HepG2 (cell line): ENCODE data around the gene FARSB. TPM values are rescaled to one million over a fixed set of nuclear protein-coding genes. Genes with fewer than 3 reads are reported as not detected.

ENCODE experiments used
- ATAC-seq: fragments of 200-7000 bp; cut with Tn5 transposase; 3 replicates; pipeline ENCODE4 v1.9.1; 2020; ENCODE audit warnings: mild to moderate bottlenecking, moderate library complexity
- BruUV-seq: library from RNA; stranded (reverse); fragments of 400-500 nt; replicated peaks from 2 replicates; lab custom pipeline; 2021; lab: Mats Ljungman, UMichigan
- CTCF ChIA-PET: fragments of 300-600 bp; formaldehyde crosslinking; extraction: SDS; loops from one replicate; lab custom pipeline; 2021; ENCODE audit warnings: low total read pairs, inconsistent platforms, low intra/inter-chr PET ratio; lab: Yijun Ruan, JAX
- POLR2A ChIA-PET: fragments of 350-600 bp; sonication (Branson Sonifier 250); formaldehyde crosslinking; loops from one replicate; lab custom pipeline; 2020; ENCODE audit warnings: antibody characterized with exemption, inconsistent platforms; lab: Yijun Ruan, JAX
- DNase-seq: peaks from one replicate; pipeline ENCODE4 v3.0.0-alpha.2; 2015; ENCODE audit warnings: low spot score
- FAIRE-seq: peaks from 3 replicates; lab custom pipeline; 2011; peaks lifted over from hg19 to GRCh38; lab: Jason Lieb, UNC
- H2AFZ ChIP-seq: one replicate; pipeline ENCODE4 v1.6.1; 2011; ENCODE audit warnings: low read length, inconsistent platforms
- H3K27ac ChIP-seq: fragments of 300-600 bp; 3 replicates; pipeline ENCODE4 v1.8.0; 2011; ENCODE audit warnings: mixed run types, mild to moderate bottlenecking, mixed read lengths, low read length, inconsistent platforms; ENCODE audit not compliant: insufficient read depth; ENCODE audit errors: extremely low read length
- H3K27me3 ChIP-seq, 2 experiments: fragments of 200-600 bp in 1 of 2; 2 replicates in 1 of 2; 3 replicates in 1 of 2; pipeline versions ENCODE4 v1.6.0 to v1.8.0; 2011; ENCODE audit warnings: low read length in 2 of 2, mild to moderate bottlenecking in 2 of 2, moderate library complexity in 2 of 2, inconsistent platforms in 1 of 2; ENCODE audit not compliant: insufficient read depth in 2 of 2, control insufficient read depth in 1 of 2
- H3K36me3 ChIP-seq, 2 experiments: fragments of 200-600 bp in 1 of 2; replicated peaks in 1 of 2; 2 replicates in 1 of 2; 3 replicates in 1 of 2; pipeline versions ENCODE4 v1.5.1 to v1.8.0; 2011; ENCODE audit warnings: low read length in 2 of 2, inconsistent platforms in 1 of 2; ENCODE audit not compliant: insufficient read depth in 2 of 2, control insufficient read depth in 1 of 2
- H3K4me1 ChIP-seq: 2 replicates; pipeline ENCODE4 v1.5.1; 2012; ENCODE audit warnings: low read length, inconsistent platforms; ENCODE audit not compliant: insufficient read depth
- H3K4me2 ChIP-seq: 2 replicates; pipeline ENCODE4 v1.6.0; 2011; ENCODE audit warnings: low read depth, low read length, inconsistent platforms
- H3K4me3 ChIP-seq, 3 experiments: fragments of 200-600 bp in 1 of 3; sonication (generic), shearing (Covaris generic) in 1 of 3; replicated peaks in 1 of 3; 2 replicates each; pipeline ENCODE4 v1.5.1; 2011 to 2016; ENCODE audit warnings: low read length in 3 of 3, inconsistent platforms in 2 of 3, low read depth in 2 of 3, mild to moderate bottlenecking in 2 of 3, control low read depth in 1 of 3, mixed read lengths in 1 of 3; ENCODE audit not compliant: insufficient read depth in 1 of 3
- H3K79me2 ChIP-seq: one replicate; pipeline ENCODE4 v1.6.1; 2011; ENCODE audit warnings: low read length, inconsistent platforms; ENCODE audit not compliant: insufficient read depth
- H3K9ac ChIP-seq: 2 replicates; pipeline ENCODE4 v1.6.0; 2011; ENCODE audit warnings: mild to moderate bottlenecking, low read depth, low read length, inconsistent platforms; ENCODE audit not compliant: insufficient read depth
- H3K9me3 ChIP-seq: 2 replicates; pipeline ENCODE4 v1.5.1; 2012; ENCODE audit warnings: mild to moderate bottlenecking, low read length
- H4K20me1 ChIP-seq: 2 replicates; pipeline ENCODE4 v1.6.0; 2011; ENCODE audit warnings: inconsistent platforms, mild to moderate bottlenecking, low read length, moderate library complexity; ENCODE audit not compliant: insufficient read depth
- MYC ChIP-seq: sonication (generic); formaldehyde crosslinking; IDR thresholded peaks from 2 replicates; pipeline ENCODE4 v1.9.0; 2021; ENCODE audit warnings: missing genetic modification reagents, borderline replicate concordance
- NR2F2 ChIP-seq: IDR thresholded peaks from 2 replicates; pipeline ENCODE4 v1.6.1; 2012; ENCODE audit warnings: low read depth, inconsistent platforms, borderline replicate concordance
- ZNF484 ChIP-seq: sonication (generic); formaldehyde crosslinking; IDR thresholded peaks from 2 replicates; pipeline ENCODE4 v1.5.1; 2020; ENCODE audit warnings: mild to moderate bottlenecking, low read depth, missing genetic modification reagents, borderline replicate concordance
- ZNF672 ChIP-seq: sonication (generic); formaldehyde crosslinking; IDR thresholded peaks from 2 replicates; pipeline ENCODE4 v1.8.1; 2022; ENCODE audit warnings: missing genetic modification reagents
- WGBS: methylation state at CpG from one replicate; pipeline ENCODE4 v1.1.6; 2017; ENCODE audit warnings: low lambda C conversion rate; 5-methylcytosine and 5-hydroxymethylcytosine counted together
- in situ Hi-C: cut with HindIII; loops from 2 replicates; pipeline ENCODE4 v1.10.0; 2017; ENCODE audit warnings: low pct_unique_long_range_greater_than_20kb; ENCODE audit not compliant: extremely low pct_ligation_motif_present
- intact Hi-C: fragments of 100-400 bp; cut with micrococcal nuclease; formaldehyde crosslinking; loops from one replicate; pipeline ENCODE4 v1.10.0; 2022; ENCODE audit not compliant: unreplicated experiment
- polyA plus RNA-seq, 8 experiments: library from polyadenylated mRNA; depleted of rRNA in 3 of 8; stranded (reverse) in 7 of 8; unstranded in 1 of 8; fragments of >200 nt; fragmentation: Illumina TruSeq in 4 of 8; extraction: Trizol in 4 of 8; gene quantifications; 2 replicates each; pipeline versions ENCODE4 v1.2.1 to v1.2.3, GENCODE V29; 2011 to 2016; ENCODE audit warnings: low read depth in 4 of 8, missing spikeins in 1 of 8, mixed read lengths in 1 of 8; ENCODE audit not compliant: insufficient read depth in 1 of 8
- total RNA-seq, 5 experiments: library from RNA; depleted of rRNA; stranded (reverse); fragments of >200 nt; fragmentation: Illumina TruSeq; extraction: Trizol; gene quantifications; 2 replicates each; pipeline ENCODE4 v1.2.3, GENCODE V29; 2016; ENCODE audit warnings: low read depth in 1 of 5
- TF ChIP-seq, protein P1 (sequence below): sonication (generic); formaldehyde crosslinking; IDR thresholded peaks from 2 replicates; pipeline ENCODE4 v1.9.0; 2022; ENCODE audit warnings: missing genetic modification reagents, mild to moderate bottlenecking, borderline replicate concordance

The FARSB gene
- total and polyA plus RNA-seq, 2 of the 13 experiments (the other 11 are each of a cell fraction or from before 2014, with no cell fraction given): 23.3 to 45.9 TPM

DNA sequence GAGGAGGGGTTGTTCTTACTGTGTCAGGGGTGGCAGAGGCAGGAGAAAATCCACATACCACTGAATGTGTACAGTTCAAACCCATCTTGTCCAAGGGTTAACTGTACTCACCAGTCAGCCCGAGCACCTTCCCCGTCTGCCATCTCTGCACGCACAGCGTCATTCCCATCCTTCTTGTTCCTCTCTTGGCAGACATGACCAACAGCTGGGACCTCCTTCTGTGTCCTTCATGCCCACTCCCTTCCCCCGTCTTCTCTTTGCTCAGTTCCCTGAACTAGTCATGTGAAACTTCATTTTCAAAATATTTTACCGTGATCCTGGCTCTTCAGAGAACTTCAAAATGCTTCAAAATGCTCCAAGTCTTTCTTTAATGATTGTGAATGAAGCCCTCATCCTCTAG lies 92.0 kb downstream of the FARSB start (continued):
- TF ChIP-seq, protein P1, sequence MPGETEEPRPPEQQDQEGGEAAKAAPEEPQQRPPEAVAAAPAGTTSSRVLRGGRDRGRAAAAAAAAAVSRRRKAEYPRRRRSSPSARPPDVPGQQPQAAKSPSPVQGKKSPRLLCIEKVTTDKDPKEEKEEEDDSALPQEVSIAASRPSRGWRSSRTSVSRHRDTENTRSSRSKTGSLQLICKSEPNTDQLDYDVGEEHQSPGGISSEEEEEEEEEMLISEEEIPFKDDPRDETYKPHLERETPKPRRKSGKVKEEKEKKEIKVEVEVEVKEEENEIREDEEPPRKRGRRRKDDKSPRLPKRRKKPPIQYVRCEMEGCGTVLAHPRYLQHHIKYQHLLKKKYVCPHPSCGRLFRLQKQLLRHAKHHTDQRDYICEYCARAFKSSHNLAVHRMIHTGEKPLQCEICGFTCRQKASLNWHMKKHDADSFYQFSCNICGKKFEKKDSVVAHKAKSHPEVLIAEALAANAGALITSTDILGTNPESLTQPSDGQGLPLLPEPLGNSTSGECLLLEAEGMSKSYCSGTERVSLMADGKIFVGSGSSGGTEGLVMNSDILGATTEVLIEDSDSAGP: no peak
- TF ChIP-seq, all 625 proteins: peak for 0

DNA sequence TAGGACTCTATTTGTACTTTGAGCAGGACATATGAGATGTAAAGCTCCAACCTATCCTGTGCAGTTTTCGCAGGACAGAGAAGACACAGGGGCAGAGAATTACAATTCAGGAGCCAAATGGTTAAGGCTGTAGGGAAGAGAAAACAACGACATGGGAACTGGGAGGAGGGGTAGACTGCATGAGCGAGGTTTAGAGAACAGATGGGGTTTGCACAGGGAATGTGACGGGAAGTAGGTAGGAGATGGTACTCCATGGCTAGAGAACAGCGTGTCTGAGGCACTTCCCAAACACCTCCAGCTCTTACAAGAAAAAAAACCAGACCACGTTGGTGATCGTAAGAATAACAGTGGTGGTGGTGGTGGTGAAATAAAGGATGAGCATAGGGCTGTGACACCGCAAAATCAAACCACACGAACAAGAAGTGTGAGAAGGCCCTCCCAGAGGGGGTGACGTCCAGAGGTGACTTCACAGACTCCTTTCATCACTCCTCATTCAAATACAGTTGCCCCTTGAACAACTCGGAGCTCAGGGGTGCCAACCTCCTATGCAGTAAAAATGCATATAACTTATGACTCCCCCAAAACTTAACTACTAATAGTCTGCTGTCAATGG lies 92.7 kb downstream of the FARSB start:
- Histone ChIP-seq H3K79me2 (no peaks in the 10 kb centered on the region), H2AFZ (no peak overlapping the region), H3K27me3 (no peaks in the 10 kb centered on the region), H3K9ac (no peak overlapping the region), H3K9me3 (no peaks in the 10 kb centered on the region), H3K27ac (no peak overlapping the region), H3K4me3 (no peak overlapping the region), H3K4me1 (no peaks in the 10 kb centered on the region), H3K36me3 (no peaks in the 10 kb centered on the region; a peak in 1 of 5 replicates), H4K20me1 (no peaks in the 10 kb centered on the region), H3K4me2 (no peak overlapping the region)
- ChIA-PET CTCF (no interaction called here), POLR2A (no interaction called here)
- no TSS peak for BruUV-seq
- ATAC-seq: no peak
- no peak for FAIRE-seq
- in situ Hi-C loops: loop anchor here (5.0 kb wide), 2 partner anchors 251 to 511 kb away; no protein-coding TSS in a partner anchor
- 85% methylated on average over 11 of the region's 11 CpGs for WGBS
- TF ChIP-seq ZNF672 (CRISPR knock-in tag) (no peak), ZNF484 (CRISPR knock-in tag) (no peak), MYC (no peak), NR2F2 (no peak)
- intact Hi-C loops: loop anchor here (2.0 kb wide), 1 partner anchor 244 kb away; no protein-coding TSS in a partner anchor
- DNase-seq: no peak
